LNCaP clone FGC (cell line): ENCODE results near the gene RPL27.

Source experiments
- DNase-seq: peaks from one replicate; pipeline ENCODE4 v3.0.0-alpha.2; 2011; ENCODE audit warnings: low read depth
- H3K4me3 ChIP-seq: 2 replicates; pipeline ENCODE4 v1.5.1; 2011; ENCODE audit warnings: mild to moderate bottlenecking, low read depth, low read length, control low read depth
- TF ChIP-seq, protein P1 (sequence below): IDR thresholded peaks from 2 replicates; pipeline ENCODE4 v1.5.1; 2012; ENCODE audit warnings: mild to moderate bottlenecking; ENCODE audit not compliant: control insufficient read depth, insufficient read depth; ENCODE audit errors: extremely low read depth

Gene RPL27

DNA sequence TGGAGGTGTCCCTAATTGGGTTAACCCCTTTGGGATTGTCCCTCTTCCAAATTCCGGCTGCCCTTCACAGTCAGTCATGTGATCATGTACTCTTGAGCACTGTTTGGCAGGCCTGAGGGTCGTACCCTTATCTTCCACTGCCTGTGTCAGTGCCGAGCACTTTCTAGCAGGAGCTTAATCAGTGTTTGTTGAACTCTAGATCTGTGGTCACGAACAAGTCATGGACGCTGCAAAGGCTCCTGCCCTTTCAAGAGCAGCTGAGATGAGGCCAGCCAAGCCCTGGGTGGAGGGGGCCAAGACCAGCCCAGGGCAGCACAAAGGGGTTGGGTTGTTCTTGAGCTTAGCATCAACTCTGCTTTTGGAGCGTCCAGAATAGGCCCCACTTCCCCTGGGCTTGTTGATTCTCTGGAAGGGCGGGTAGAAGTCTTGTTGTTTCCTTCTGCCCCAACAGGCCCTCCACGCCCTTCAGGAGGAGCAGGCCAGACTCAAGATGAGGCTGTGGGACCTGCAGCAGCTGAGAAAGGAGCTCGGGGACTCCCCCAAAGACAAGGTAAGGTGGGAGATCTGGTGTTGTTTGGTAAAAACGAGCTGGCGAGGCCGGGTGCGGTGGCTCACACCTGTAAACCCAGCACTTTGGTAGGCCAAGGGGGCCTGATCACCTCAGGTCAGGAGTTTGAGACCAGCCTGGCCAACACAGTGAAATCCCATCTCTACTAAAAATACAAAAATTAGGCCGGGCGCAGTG lies 13.7 kb downstream of the RPL27 start:
- TF ChIP-seq, protein P1, sequence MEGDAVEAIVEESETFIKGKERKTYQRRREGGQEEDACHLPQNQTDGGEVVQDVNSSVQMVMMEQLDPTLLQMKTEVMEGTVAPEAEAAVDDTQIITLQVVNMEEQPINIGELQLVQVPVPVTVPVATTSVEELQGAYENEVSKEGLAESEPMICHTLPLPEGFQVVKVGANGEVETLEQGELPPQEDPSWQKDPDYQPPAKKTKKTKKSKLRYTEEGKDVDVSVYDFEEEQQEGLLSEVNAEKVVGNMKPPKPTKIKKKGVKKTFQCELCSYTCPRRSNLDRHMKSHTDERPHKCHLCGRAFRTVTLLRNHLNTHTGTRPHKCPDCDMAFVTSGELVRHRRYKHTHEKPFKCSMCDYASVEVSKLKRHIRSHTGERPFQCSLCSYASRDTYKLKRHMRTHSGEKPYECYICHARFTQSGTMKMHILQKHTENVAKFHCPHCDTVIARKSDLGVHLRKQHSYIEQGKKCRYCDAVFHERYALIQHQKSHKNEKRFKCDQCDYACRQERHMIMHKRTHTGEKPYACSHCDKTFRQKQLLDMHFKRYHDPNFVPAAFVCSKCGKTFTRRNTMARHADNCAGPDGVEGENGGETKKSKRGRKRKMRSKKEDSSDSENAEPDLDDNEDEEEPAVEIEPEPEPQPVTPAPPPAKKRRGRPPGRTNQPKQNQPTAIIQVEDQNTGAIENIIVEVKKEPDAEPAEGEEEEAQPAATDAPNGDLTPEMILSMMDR, result no peak
- H3K4me3 ChIP-seq, result no peak overlapping the region
- DNase-seq, result no peak

DNA sequence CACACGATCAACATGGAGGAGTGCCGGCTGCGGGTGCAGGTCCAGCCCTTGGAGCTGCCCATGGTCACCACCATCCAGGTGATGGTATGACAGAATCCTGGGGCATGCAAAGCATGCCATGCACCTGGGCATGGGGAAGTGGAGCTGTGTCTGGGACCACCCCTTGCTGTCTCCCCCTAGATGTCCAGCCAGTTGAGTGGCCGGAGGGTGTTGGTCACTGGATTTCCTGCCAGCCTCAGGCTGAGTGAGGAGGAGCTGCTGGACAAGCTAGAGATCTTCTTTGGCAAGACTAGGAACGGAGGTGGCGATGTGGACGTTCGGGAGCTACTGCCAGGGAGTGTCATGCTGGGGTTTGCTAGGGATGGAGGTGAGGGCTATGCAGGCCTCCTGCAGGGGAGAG lies 15.1 kb downstream of the RPL27 start:
- H3K4me3 ChIP-seq, result no peak overlapping the region
- no peak for DNase-seq
- TF ChIP-seq, protein P1, result no peak

DNA sequence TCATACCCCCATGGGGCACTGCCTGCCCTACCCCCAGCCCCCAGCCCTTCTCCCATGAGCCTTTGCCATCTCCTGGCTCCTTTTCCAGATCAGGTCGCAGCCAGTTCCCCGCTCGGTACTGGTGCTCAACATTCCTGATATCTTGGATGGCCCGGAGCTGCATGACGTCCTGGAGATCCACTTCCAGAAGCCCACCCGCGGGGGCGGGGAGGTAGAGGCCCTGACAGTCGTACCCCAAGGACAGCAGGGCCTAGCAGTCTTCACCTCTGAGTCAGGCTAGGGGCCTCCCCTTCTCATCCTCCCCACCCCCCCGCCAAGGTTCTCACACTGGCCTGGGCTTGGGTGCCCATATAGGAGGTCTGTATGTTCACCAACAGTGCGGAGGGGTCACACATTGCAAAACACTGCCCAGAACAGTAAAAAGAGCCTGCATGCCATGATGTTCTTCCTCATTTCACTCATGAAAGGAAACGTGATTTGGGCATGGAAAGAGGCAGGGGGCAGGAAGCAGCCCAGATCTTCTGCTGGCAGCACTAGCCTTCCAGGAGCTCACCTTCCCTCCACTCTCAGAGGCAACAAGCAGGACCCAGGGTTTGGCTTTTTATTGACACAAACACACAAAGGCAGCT lies 15.9 kb downstream of the RPL27 start:
- TF ChIP-seq, protein P1, result no peak
- no peak overlapping the region for H3K4me3 ChIP-seq
- DNase-seq, result no peak

DNA sequence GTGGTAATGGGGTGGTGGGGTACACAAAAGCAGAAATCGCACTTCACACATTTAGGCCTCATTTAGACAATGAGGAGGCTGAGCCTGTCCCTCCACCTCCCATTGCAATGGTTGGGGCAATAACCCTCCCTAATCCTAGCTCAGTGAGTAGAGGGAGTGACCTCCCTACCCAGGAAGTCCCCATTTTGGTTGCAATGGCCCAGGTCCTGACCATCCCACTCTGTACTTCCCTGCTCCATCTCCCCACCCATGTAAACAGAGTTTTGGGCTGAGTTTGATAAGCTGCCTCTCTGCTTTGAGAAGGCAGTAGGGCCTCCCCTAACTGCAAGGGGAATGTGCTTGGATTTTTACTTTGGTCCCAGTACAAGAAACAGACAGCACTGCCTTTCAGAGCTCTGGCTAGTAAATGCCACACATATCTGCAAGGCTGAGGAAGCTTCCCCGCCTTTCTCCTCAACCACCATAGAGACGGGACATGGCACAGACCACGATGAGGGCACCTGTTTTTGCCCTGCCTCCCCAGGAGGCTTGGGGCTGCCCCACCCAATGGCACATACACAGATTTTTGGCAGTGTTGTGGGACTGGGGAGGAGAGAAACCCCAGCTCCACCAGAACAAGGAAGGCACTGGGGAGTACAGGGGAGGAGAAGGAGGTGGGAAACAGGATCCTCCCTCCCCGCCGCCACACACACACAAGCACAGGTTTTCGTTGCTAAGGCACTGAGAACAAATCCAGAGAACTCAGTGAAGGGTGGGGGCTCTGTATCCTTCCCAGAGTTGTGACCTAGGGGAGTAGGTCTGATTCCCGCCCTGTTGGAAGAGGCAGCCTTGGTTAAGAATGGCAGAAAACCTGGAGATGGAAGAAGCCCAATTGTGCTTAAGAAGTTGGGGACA lies 16.7 kb downstream of the RPL27 start:
- DNase-seq, result no peak
- TF ChIP-seq, protein P1, result no peak
- H3K4me3 ChIP-seq, result no peak overlapping the region

DNA sequence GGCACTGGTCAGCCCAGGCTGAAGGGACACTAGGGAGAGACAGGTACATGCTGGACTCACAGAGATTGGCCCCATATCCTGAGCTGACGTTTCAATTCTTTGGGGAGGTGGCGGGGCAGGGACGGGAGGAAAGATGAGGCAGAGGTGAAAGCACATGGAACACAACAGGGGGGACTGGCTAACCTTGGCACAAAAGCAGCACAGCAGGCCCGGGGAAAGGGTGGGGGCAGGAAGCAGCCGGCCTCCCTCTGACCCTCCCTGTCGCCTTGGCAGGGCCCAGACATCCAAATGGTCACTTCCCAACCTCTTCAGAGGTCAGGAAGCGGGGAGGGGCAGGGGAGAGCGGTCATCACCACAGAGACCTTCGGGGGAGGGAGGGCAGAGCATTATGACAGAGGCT lies 17.4 kb downstream of the RPL27 start:
- TF ChIP-seq, protein P1, result no peak
- DNase-seq, result no peak
- no peak overlapping the region for H3K4me3 ChIP-seq

DNA sequence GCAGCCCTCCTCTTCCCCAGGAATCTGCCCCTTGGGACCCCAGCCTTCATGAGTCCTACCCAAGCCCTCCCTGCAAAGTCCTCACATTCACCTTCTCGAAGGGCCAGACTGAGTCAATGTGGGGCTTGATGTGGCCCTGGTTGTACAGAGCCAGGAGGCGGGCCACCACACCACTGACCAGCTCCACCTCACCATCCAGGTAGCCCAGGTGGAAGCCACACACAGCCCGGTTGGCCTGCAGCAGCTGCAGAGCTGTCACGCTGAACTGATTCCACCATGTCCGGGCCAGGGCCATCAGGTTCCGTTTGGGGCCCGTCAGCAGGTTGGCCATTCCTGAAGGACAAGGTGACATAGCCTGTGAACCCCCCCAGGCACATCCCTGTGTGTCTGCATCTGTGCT lies 18.0 kb downstream of the RPL27 start:
- H3K4me3 ChIP-seq, result no peak overlapping the region
- TF ChIP-seq, protein P1, result no peak
- DNase-seq, result no peak
